CD4-positive, alpha-beta T cell treated with Interferon alpha-2 for 1 hour (primary cell): ENCODE data around the gene EFNA5.
A peak's percentile ranks its signal among the peaks of the same experiment; 100 is the strongest.
"Not testable (repeated sequence)": the region's sequence is repeated elsewhere in the genome, so short reads cannot be mapped to it uniquely, and the experiment has no call there.

ENCODE experiments used
- DNase-seq, 2 donors: peaks; one replicate each; pipeline ENCODE4 v3.0.0-alpha.2; 2020 to 2022

EFNA5 gene

DNA sequence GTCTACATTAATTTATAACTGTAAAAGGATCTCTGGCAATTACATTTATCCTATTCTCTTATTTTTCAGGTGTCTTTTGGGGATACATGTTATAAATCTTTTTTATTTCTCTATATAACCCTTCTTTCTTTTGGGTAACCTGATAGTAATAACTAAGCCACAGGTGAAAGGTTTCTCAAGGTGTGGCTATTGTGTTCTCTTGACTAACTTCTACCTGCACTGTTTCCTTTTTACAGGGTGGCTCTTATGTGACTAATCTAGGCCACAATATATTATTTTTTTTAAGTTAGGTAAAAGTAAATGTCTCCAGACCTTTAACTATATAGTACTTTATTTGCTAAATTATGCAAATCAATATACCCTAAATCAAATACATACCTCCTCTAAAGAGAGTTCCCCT, 193.2 kb downstream of the EFNA5 start:
- no peak for DNase-seq

DNA sequence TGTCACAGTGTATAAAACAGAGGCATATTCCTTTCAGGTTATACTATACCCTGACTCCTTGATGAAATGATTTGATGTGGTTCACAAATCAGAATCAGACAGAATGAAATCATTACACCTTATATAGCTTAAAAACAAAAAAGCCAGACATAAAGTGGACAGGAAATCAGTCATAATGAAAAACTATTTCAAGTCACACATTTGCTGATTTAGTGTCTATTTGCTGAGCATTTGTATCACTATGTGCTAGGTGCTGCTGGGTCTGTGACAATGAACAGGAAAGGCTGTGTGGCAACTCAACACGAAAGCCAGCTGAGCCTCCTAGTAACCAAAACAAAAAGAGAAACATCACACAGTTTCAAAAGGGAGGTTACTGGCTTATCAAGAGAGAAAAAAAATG, 194.0 kb downstream of the EFNA5 start:
- peak; percentile 61 to 75 for DNase-seq

DNA sequence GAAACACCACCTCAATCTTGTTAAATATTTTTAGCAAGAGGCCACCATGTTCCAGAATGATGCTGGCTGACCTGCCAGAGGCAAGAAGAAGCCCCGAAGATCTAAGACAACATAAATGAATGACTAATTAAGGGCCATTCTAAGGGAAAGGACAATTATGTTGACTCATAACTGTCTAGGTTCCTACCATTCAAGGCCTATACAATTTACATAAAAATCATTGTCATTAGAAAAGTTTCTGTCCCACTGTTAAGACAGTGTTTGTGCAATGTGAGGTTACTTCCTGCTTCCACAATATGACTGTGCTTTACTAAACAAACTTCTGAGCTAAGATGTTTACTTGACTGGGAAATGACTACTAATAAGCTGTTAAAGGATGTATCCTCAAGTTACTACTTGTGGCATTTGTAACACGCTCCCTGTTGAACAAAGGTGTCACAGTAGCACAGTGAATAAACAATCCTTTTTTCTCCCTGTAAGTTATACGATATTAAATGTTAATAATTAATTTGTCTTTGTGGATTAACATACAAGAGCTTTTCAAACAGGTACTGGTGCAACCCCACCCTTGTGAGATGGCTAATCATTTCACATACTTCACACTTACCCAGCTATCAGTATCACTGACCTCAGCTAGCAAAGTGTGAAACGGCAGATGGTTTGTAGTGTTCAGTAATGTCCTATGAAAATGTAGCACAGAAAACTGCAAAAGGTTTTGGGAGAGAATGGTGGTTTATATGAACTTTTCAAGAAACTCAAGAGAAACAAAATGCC, 195.8 kb downstream of the EFNA5 start:
- peak in 1 of 2 donors; percentile 49 for DNase-seq

DNA sequence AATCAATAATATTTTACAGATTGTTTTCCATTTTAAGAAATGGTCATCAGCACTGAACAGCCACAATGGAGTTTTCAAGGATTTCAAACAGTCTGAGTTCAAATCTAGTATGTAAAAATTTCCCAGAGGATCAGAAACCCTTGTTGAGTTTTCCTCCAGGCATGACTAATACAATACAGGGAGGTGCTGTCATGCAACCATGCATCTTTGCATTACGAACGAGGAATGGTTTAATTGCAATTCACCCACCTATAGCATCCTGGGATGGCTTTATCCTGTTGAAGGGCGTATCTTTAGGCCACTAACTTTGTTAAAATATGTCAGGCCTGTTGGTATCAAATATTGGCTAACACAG, 196.4 kb downstream of the EFNA5 start:
- DNase-seq = no peak

DNA sequence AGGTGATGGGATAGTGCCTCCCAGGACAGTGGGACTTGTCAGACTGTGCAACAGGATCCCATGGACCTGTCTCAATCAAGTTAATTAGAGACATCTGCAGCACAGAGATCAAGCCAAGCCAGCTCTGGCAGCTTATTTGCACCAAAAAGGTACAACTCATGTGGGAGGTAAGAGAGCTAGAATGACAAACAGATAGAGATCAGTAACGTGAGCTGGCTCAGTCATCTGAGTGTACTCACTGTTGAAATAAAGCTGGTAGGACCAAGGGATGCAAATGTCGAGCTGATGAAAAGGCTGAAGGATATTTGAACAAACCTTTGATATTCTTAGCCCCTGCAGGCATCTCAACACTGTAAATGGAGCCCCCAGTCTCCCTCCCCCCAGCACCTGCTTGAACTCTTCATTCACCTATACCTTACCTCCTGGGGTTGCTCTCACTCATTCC, 198.1 kb downstream of the EFNA5 start:
- DNase-seq = no peak

DNA sequence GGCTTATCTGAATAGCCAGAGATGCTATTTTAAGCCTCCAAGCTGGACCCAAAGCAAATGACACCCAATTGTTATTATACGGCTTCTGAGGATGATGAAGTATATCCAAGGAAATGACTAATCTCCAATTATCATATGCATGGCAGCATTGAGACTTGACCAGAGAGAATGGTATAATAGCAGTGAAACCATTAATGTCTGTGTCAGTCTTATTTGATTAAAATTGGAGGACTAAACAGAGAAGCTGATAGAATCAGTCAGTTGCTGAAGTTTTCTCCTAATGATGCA, 200.5 kb downstream of the EFNA5 start:
- no peak for DNase-seq

DNA sequence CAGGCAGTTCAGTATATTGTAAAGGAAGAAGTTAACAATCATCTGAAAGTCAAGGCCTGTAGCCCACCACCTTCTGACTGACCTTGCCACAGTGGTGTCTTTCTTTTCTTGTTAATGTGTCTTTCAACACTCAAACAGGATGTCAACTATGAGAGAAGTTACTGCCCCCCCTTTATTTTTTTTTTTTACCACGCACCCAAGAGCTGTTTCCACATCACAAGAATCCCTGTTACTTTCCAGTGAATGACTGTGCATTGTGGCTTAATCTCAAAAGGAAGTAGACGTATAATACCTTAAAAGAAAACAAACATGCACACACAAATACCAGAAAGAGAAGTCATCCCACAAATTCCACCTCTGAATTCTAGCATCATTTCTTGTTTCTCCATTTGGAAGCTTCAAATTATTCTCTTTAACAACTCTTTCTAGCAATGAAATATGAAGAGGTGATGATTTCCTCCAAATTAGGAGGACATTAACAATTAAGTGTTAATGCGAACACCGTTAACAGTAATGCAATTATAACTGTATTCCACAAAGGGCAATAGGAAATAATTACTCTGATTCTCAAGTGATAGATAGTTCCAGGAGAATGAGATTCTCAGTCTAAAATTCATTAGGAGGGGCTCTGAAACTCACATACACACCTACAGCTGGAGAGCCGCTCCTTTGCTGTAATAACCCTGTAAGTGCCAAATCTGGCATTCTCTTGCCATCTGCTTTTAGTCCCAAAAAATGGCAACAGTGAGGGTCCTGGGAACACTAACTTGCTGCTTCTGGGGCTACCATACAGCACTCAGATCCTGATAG, 201.0 kb downstream of the EFNA5 start:
- DNase-seq = peak in 1 of 2 donors; percentile 19

DNA sequence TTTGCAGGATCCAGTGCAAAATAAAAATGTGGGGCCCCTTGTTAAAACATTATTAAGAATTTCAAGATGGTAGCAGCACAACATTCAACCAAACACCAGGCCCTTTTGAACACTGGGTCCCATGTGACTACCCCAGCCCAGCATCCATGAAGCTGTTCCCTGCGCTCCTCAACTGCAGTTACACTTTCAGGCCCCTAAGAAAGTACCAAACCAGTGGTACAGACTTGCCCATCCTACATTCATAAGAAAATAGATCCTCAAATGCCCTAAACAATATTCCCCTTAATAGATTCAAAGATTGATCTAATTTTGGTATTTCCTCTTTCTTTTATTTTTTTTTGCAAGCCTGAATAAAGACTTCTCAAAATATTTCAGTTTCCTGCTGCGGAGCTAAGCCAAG, 201.7 kb downstream of the EFNA5 start:
- DNase-seq = no peak

DNA sequence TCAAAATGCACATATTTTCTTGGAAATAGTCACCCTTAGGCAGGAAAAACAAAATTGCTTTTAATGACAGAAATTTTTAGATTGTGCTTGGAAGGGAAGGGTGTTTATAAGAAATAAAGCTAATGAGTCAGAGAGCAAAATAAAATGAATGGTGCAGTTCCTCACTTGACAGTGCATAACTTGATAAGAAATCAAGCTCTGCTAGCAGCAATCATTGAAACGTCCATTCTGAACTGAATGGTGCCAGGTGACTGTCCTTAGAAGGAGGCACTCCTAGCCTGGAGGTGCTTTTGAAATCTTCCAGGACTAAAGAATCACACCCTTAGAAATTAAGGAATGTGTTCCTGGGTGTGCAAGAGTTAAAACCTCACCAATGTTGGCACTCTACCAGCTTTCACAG, 202.5 kb downstream of the EFNA5 start:
- DNase-seq = no peak

DNA sequence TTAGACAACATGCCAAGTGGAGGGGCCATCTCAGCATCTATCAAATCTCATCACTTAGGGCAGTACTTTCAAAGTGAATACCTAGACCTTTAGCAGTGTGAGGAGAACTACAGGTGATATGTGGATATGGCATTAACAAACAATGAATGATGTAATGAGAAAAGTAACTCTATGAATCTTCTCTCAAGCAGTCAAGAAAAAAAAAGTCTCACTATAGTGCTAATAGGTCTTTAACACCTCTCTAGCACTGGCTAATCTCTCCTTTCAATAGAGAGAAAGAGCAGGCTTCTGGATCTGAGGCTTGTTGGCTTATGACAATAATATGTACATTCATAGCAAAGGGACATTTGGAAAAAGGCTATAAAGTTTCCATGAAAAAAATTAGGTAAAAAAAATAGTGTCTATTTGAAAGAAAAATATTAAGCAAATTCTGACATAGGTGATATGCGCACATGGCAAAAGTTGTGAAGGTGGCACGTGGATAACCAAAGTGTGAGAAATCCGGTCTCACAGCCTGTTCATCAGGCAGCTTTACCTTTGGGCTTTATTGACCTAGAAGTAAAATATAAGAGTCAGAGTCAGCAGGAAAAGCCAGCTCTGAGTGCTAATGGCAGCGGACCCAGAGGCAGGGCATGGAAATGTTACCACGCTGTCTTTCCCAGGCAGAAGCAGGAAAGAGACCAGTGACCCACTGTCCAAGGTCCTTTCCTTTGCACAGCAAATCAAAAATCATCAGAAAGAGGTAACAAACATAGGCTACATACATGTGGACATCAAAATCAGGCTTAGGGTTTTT, 203.4 kb downstream of the EFNA5 start:
- DNase-seq = no peak

DNA sequence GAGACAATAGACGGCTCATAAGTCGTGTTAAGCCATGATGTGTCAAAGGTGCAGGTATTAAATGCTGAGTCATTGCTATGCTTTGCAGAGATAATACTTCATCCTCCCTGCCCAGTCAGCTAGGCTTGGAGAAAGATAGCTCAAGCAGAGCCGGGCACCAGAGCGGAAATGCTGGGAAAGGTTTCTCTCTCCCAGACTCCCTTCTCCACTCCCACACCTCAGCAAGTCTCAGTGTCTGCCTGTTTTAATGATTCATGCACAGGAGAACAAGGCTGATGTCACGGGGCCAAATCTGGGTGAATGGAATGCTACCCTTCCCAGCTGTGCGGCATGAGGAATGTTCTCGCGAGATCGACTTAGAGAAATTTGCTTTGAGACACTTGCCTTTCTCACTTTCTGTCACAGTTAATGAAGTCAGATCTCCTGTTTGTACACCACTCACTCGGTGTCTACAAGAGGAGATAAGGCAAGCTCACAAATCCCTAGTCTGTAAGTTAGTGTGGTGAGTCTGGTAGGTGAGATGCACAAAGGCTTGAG, 204.4 kb downstream of the EFNA5 start:
- DNase-seq = no peak

DNA sequence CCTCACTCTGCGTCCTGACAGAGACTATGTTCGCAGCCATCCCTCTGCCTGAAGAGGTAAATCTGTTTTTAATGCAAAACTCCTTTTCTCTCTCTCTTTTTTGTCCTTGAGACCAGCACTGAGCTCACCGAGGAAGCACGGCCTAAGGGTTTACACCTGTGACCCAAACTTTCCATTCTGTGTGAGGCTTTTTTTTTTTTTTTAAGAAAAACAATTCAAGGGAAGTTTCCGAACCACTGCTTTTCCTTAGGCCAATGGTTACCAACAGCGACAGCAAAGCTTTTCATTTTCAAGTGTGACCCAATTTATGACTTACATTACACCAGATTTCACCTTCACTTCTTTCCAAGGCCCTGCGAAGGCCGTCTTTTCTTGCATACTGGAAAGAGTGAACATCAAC, 205.9 kb downstream of the EFNA5 start:
- no peak for DNase-seq

DNA sequence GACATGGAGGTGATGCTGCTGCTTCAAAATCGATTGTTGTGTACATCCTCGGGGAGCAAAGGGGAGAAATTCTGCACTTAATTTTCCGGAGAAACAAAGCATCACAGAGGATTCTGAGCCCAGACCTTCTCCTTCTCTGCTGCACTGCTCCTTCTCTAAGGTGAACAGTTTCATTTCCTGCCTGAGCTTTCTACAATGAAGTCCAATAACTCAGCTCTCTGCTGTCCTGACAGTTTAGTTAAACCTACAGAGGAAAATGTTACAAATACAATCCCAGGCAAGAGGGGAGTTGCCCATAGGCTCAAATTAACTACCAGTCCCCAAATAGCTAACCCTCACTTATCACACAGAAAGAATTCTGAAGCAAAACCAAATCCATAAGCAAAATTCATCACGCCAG, 206.3 kb downstream of the EFNA5 start:
- DNase-seq = no peak

DNA sequence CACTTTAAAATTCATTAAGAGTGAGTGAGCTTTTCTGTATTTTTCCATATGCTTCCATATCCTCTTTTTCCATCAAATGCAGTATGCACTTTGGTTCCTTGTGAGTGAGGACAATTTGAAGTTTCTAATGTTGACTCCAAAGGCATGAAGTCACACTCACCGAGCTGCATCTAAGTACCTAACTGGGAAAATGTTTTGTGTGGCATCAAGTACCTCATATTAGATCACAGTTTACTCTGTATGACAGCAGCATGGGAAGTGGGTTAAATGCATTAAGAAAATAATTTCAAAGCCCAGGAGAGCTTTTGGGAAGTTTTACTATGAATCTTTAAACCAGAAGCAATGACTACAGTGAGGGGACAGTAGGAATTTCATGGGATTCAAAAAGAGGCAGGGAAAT, 207.0 kb downstream of the EFNA5 start:
- DNase-seq = no peak

DNA sequence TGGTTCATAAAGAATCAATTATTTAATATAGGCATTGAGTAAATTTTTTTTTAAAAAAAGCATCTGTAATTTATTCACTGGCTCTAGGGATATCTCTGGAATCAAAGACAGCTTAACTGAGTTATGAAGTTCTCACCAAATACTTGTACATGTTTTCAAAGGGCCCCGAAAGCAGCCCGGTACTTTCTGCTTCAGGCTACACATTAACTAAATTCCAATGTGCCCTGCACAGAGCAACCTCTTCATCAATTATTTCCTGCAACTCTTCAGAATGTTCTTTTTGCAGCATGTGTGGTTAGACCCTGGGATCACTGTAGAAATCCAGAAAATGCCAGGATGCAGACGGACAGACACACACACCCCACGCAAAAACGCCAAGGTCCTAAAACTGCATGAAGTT, 209.0 kb downstream of the EFNA5 start:
- no peak for DNase-seq

DNA sequence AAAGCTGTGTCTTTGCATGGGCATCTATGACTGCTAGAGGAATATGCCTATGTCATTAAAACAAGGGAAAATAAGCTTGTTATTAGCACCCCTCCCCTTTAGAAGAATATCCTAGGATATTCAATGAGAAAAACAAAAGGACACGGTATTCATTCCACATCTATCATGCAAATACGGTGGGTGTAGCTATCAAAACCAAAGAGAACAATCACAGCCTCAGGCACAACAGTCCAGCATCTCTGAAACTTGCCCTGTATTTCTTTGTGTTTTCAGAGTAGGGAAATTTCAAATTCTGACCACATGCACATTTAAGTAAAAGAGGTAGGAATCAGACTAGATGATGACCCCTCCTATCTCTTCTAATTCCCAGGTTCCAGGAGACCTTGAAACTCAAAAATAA, 209.9 kb downstream of the EFNA5 start:
- DNase-seq = no peak

DNA sequence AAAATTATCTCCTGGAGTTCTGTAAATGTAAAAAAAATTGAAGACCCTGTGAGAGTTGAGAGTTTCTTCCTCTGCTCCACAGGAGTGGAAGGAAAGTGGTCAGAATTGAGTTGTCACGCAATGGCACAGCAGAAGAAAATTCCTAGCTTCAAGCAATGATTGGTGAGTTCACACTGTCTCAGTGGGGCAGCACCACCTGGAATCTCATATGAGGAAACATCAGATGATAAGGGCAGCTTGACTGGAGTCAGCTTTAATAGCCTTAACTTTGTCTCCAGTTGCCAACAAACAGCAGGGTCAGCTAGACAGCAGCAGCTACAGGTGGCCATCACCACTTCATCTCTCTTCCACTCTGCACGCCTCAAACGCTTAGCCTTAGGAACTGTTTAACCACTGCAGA, 211.1 kb downstream of the EFNA5 start:
- DNase-seq = no peak

DNA sequence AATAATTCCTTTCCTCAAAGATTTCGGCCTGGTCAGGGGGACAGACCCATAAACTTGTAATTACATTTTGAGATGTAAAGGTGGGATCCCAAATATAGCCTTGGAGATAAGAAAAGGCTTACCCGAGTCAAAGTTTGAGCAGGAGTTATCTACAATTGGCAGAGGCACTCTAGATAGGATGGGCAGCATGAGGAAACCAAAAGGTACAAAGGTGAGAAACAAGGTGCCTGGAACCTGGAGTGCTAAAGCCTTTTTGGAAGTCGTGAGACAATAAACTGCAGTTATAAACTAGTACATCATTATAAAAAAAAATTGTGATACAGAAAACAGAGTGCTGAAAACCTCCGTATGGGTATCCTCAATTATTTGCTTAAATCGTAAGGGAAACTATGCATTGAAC, 212.4 kb downstream of the EFNA5 start:
- no peak for DNase-seq

DNA sequence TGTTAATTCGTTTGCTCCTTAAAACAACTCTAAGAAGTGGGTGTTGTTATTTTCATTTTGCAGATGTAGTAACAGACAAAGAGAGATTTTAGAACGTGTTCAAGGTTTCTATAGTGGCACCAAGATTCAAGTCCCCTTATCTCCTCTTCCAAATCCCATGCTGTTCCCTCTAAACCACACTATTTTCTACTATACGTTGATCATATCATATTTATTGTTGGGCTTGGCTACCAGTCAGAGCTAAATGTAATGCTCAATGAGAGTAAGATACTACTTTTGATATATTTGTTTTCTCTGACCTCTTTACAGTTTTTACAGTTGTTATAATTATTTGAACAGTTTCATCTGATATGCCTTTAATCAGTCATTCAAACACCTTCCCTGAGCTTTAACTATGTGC, 212.9 kb downstream of the EFNA5 start:
- DNase-seq = no peak

DNA sequence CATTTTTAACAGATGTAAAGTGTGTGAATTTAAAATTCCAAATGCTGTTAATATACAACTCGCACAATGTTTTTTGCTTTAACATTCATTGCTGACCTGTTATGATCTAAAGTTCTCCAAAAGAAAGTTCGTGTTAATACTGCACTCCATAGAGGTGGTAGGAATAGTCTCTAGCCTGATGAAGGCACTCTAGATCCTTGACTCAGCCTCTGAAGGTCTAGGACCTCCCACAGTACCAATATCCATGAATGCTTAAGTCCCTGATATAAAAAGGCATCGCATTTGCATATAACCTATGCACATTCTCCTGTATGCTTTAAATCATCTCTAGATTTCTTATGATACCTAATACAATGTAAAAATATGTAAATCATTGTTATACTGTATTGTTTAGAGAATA, 213.6 kb downstream of the EFNA5 start:
- DNase-seq = no peak

DNA sequence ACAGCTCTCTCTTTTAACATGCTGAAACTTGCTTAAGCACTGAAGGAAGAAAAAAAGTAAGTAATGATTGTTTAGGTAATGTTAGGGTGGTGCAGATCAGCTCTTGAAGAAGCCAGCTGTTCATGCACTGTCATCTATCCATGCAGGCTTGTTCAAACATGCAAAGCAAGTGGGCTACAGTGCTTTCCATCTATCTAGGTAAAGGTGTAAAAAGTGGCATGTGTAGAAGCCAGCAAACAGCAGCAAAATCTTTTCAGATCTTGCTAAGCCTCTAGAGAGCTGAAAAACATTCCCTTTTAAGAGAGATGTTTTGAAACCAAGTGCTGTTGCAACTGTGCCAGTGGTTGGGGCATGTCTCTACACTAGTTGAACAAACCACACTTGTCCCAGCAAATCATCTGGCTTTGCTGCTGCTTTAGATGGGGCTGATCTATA, 214.4 kb downstream of the EFNA5 start:
- no peak for DNase-seq

DNA sequence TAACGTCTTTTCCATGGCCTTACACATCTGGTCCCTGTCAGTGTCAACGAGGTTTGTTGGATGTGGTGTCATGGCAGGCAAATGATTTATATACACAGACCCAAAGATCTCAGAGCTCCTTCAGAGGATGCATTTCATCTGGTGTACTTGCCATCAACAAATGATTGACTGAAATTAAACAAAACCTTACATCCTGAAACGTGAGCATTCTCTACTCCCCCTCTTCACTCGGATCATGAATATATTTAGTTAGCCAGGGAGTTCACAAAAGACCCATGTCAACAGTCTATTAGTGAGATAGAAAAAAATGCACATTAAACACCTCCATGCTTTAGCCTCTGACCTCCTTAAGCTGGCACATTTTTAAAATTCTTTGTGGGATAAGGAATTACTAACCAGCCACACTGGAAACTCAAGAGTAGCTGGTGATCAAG, 215.6 kb downstream of the EFNA5 start:
- no peak for DNase-seq

DNA sequence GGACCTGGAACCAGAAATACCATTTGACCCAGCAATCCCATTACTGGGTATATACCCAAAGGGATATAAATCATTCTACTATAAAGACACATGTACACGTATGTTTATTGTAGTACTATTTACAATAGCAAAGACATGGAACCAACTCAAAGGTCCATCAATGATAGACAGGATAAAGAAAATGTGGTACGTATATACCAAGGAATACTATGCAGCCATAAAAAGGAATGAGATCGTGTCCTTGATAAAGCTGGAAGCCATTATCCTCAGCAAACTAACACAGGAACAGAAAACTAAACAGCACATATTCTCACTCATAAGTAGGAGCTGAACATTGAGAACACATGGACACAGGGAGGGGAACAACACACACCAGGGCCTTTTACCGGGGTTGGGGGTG, 218.9 kb downstream of the EFNA5 start:
- DNase-seq = not testable (repeated sequence)

DNA sequence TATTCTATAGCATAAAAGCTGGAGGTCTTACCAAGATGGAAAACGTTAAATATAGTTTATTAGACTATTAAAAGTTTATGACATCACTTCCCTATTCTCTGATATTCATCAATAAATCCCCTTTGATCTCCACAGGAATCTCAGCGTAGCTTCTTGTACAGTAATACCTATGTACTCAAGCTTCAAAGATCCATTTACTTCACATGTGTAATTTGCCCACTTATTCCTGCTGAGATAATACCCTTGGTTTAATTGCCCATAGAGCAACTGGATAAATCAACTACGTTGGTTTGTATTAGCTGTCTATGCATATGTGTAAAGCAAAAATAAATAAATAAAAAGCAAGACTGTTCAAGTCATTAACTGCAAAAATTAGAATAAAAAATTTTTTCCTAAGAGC, 219.7 kb downstream of the EFNA5 start:
- DNase-seq = no peak
